HepG2 (cell line): ENCODE results near the gene SLC17A9. TPM values are rescaled to one million over a fixed set of nuclear protein-coding genes. Genes with fewer than 3 reads are reported as not detected.

Experiments used
- AGO1 ChIP-seq: fragments of 200-400 bp; formaldehyde crosslinking; IDR thresholded peaks from 2 replicates; pipeline ENCODE4 v1.6.1; 2017; ENCODE audit warnings: mild to moderate bottlenecking, low read depth, low read length, moderate library complexity; ENCODE audit not compliant: poor library complexity, severe bottlenecking
- ARID5B ChIP-seq: IDR thresholded peaks from 2 replicates; pipeline ENCODE4 v1.4.0; 2020; ENCODE audit warnings: mild to moderate bottlenecking, missing genetic modification reagents
- ATF1 ChIP-seq: IDR thresholded peaks from 2 replicates; pipeline ENCODE4 v1.6.1; 2016; ENCODE audit warnings: mild to moderate bottlenecking, control low read depth
- CHD2 ChIP-seq: IDR thresholded peaks from 2 replicates; pipeline ENCODE4 v1.6.1; 2011; ENCODE audit warnings: low read depth, low read length, improper control_type of control experiment
- DR1 ChIP-seq: sonication (generic); formaldehyde crosslinking; IDR thresholded peaks from 2 replicates; pipeline ENCODE4 v1.8.0; 2021; ENCODE audit warnings: mild to moderate bottlenecking, missing genetic modification reagents, inconsistent platforms
- KDM1A ChIP-seq: IDR thresholded peaks from 2 replicates; pipeline ENCODE4 v1.6.1; 2016; ENCODE audit warnings: missing compliant biosample characterization
- LBX2 ChIP-seq: sonication (generic); formaldehyde crosslinking; IDR thresholded peaks from 2 replicates; pipeline ENCODE4 v1.5.0; 2020; ENCODE audit warnings: missing genetic modification reagents, mild to moderate bottlenecking, borderline replicate concordance
- NFIB ChIP-seq: sonication (generic); formaldehyde crosslinking; IDR thresholded peaks from 2 replicates; pipeline ENCODE4 v1.9.0; 2021; ENCODE audit warnings: missing genetic modification reagents, mild to moderate bottlenecking, borderline replicate concordance
- POLR2AphosphoS2 ChIP-seq: IDR thresholded peaks from 2 replicates; pipeline ENCODE4 v1.6.1; 2011; ENCODE audit warnings: low read depth, low read length, improper control_type of control experiment
- RBM22 ChIP-seq: fragments of 200-400 bp; formaldehyde crosslinking; optimal IDR thresholded peaks from 2 replicates; pipeline ENCODE3; 2017; ENCODE audit warnings: mild to moderate bottlenecking, low read length, moderate library complexity
- TRIM22 ChIP-seq: fragments of 450-650 bp; IDR thresholded peaks from 2 replicates; pipeline ENCODE4 v1.6.1; 2017
- TRIM24 ChIP-seq: sonication (generic); formaldehyde crosslinking; IDR thresholded peaks from 2 replicates; pipeline ENCODE4 v1.8.0; 2022; ENCODE audit warnings: mild to moderate bottlenecking, missing genetic modification reagents
- ZBTB33 ChIP-seq: sonication (generic); formaldehyde crosslinking; IDR thresholded peaks from 2 replicates; pipeline ENCODE4 v1.4.0; 2020; ENCODE audit warnings: missing genetic modification reagents
- ZNF143 ChIP-seq: sonication (generic); formaldehyde crosslinking; IDR thresholded peaks from 2 replicates; pipeline ENCODE4 v1.4.0; 2020; ENCODE audit warnings: missing genetic modification reagents
- ZNF576 ChIP-seq: sonication (generic); formaldehyde crosslinking; IDR thresholded peaks from 2 replicates; pipeline ENCODE4 v1.4.0; 2020; ENCODE audit warnings: mild to moderate bottlenecking, missing genetic modification reagents
- ZNF605 ChIP-seq: sonication (generic); formaldehyde crosslinking; IDR thresholded peaks from 2 replicates; pipeline ENCODE4 v1.8.0; 2022; ENCODE audit warnings: mild to moderate bottlenecking, missing genetic modification reagents
- ZNF607 ChIP-seq: sonication (generic); formaldehyde crosslinking; IDR thresholded peaks from 2 replicates; pipeline ENCODE4 v1.5.1; 2020; ENCODE audit warnings: missing genetic modification reagents, mild to moderate bottlenecking, borderline replicate concordance
- ZNF616 ChIP-seq: sonication (generic); formaldehyde crosslinking; IDR thresholded peaks from 2 replicates; pipeline ENCODE4 v1.5.0; 2020; ENCODE audit warnings: low read depth, mild to moderate bottlenecking, missing genetic modification reagents
- ZSCAN25 ChIP-seq: sonication (generic); formaldehyde crosslinking; IDR thresholded peaks from 2 replicates; pipeline ENCODE4 v1.8.0; 2022; ENCODE audit warnings: mild to moderate bottlenecking, missing genetic modification reagents
- polyA plus RNA-seq, 8 experiments: library from polyadenylated mRNA; depleted of rRNA in 3 of 8; stranded (reverse) in 7 of 8; unstranded in 1 of 8; fragments of >200 nt; fragmentation: Illumina TruSeq in 4 of 8; extraction: Trizol in 4 of 8; gene quantifications; 2 replicates each; pipeline versions ENCODE4 v1.2.1 to v1.2.3, GENCODE V29; 2011 to 2016; ENCODE audit warnings: low read depth in 4 of 8, missing spikeins in 1 of 8, mixed read lengths in 1 of 8; ENCODE audit not compliant: insufficient read depth in 1 of 8
- total RNA-seq, 5 experiments: library from RNA; depleted of rRNA; stranded (reverse); fragments of >200 nt; fragmentation: Illumina TruSeq; extraction: Trizol; gene quantifications; 2 replicates each; pipeline ENCODE4 v1.2.3, GENCODE V29; 2016; ENCODE audit warnings: low read depth in 1 of 5

The SLC17A9 gene
- total and polyA plus RNA-seq, 2 of the 13 experiments (the other 11 are each of a cell fraction or from before 2014, with no cell fraction given) = 110 to 191 TPM

- TF ChIP-seq DR1 (CRISPR knock-in tag) = no peak
- peak; percentile 45 for TF ChIP-seq AGO1
- peak; percentile 83 for TF ChIP-seq RBM22
- no peak for TF ChIP-seq LBX2
- TF ChIP-seq POLR2AphosphoS2 = 0 out of 2 replicates have a peak, but pooled peaks have one; percentile 33
- no peak for TF ChIP-seq ZNF143 (CRISPR knock-in tag)
- TF ChIP-seq TRIM22 = no peak
- TF ChIP-seq ATF1 (CRISPR knock-in tag) = no peak
- TF ChIP-seq ZNF616 = 0 out of 2 replicates have a peak, but pooled peaks have one; percentile 20
- TF ChIP-seq ZSCAN25 (CRISPR knock-in tag) = peak; percentile 43; the same call in 1 of the 2 replicates
- no peak for TF ChIP-seq TRIM24
- peak; percentile 81 for TF ChIP-seq ZBTB33 (CRISPR knock-in tag)
- no peak for TF ChIP-seq ZNF576 (CRISPR knock-in tag)
- 0 out of 2 replicates have a peak, but pooled peaks have one; percentile 50 for TF ChIP-seq NFIB (CRISPR knock-in tag)
- TF ChIP-seq ARID5B (CRISPR knock-in tag) = no peak
- no peak for TF ChIP-seq CHD2
- no peak for TF ChIP-seq KDM1A (CRISPR knock-in tag)
- peak; percentile 42; the same call in 1 of the 2 replicates for TF ChIP-seq ZNF607 (CRISPR knock-in tag)
- TF ChIP-seq ZNF605 = 0 out of 2 replicates have a peak, but pooled peaks have one; percentile 42
These were observed 15.3 kb downstream of the SLC17A9 start (continued) for GRCh38 chr20:62967628-62968351.
